ENCODE data around the gene ESYT2.
"Not testable (repeated sequence)": the region's sequence is repeated elsewhere in the genome, so short reads cannot be mapped to it uniquely, and the experiment has no call there.

GRCh38 chr7:158703679-158704523 lies 125.4 kb downstream of the ESYT2 start:
- not testable (repeated sequence) for TF ChIP-seq CTCF (conservative IDR thresholded peaks at IDR 0.05); EZH2 (IDR thresholded peaks at IDR 0.05; ENCODE audit: low read depth)
